HG02981 (cell line): ENCODE results near the gene CD40.

Experiments
- ATAC-seq: cut with Tn5 transposase; IDR thresholded peaks from one replicate; pipeline ENCODE4 v1.9.1; 2021; ENCODE audit warnings: mild to moderate bottlenecking, moderate library complexity; ENCODE audit not compliant: unreplicated experiment

Gene CD40

DNA sequence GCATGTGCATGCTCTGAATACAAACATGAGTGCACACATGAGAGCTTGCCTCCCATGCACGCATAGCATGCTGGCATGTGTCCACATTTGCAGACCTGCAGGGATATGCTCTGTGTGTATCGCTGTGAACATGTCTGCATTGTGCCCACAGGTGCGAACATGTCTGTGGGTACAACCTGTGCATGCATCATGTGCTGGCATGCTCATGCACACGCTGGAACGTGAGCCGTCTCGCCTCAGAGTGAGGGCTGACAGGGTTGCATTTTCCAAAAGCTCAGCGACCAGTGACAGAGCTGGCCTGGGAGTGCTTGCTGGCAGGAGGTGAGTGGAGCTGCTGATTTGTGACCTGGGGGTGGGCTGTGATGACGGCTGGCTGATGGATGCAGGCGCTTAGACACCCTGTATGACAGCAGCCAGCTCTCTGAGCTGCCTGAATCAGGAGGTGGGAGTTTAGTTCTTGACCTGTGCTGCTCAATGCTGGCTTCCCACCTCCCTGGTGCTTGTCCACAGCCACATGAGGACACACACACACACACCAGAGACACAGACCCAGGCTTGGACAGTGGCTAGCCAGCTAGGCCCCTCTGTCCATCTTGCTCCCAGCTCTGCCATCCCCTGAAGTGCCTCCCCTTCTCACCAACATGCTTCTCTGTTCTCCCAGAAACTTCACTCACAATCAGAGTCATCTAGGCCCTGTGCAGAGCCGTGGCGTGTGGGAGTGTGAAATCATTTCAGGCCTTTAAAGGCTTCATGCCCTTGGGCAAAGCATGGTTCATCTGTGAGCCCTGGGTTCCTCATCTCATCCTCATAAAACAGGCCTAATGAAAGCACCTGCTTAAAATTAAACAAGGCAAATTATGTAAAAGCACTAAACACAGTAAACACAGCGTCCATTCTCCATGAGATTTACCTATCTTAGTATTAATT lies 51.4 kb downstream of the CD40 start:
- no peak for ATAC-seq

DNA sequence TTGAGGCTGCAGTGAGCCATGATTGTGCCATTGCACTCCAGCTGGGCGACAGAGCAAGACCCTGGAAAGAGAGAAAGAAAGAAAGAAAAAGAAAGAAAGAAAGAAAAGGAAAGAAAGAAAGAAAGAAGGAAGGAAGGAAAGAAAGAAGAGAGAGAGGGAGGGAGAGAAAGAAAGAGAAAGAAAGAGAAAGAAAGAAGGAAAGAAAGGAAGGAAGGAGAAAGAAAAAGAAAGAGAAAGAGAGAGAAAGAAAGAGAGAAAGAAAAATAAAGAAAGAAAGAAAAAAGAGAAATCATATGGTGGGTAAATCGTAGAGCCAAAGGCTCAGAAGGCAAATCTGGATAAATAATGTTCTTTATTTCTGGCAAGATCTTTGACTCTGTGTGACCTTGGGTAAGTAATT lies 53.4 kb downstream of the CD40 start:
- ATAC-seq: no peak

DNA sequence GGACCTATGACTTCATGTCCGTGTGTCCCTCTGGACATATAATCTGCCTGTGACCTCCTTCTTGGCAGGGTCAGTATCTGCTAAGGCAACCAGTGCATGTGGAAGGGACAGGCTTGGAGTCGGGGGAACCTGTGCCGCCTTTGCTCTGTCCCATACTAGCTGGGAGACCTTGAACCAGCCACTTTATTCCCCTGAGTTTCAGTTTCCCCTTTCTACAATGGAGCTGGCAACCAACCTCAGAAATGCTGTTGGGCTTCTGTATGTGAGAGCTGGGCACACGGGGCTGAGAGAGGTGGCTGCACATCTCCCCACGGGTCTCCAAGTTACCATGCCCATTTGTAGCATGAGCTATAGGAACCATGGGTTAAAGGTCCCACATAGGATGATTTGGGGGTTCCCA lies 53.8 kb downstream of the CD40 start:
- ATAC-seq: no peak

DNA sequence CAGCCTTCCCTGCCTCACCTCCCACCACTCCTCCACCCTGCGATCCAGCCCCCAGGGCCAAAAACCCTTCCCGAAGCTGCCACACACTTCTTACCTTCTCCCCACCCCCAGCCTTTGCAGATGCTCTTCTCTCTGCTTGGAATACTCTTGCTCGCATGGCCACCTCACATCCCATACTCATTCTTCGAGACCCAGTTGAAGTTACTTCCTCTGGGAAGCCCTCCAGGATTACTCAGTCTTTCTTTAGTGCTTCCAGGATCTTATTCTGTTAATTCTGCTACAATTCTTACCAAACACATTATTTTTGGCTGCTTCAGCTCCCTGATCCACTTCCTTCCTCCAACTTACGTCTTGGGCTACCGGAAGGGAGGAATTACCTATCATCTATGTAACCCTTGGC lies 54.3 kb downstream of the CD40 start:
- ATAC-seq: no peak

DNA sequence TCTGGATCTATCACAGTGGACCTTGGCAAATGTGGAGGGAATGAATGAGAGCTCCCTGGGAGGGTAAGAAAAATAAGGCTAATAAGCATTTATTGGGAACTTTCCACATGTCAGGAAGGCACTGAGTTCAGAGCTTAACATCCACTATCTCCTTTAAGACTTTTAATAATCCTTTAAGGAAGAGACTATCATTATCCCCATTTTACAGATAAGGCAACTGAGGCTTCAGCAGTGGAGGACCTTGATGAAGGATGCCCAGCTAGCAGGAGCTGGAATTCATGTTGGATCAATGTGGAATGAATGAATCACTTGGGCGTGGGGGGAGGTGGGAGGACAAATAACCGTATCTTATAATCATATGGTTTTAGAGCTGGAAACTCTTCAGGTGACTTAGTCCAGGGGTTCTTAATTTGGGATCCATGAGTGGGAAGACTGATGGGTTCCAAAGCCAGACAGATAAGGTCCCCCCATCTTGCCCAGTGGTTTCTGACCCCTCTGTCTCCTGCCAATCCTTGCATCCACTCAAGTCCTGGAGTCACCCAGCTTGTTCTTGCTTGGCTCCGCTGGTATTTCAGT lies 54.9 kb downstream of the CD40 start:
- ATAC-seq: no peak

DNA sequence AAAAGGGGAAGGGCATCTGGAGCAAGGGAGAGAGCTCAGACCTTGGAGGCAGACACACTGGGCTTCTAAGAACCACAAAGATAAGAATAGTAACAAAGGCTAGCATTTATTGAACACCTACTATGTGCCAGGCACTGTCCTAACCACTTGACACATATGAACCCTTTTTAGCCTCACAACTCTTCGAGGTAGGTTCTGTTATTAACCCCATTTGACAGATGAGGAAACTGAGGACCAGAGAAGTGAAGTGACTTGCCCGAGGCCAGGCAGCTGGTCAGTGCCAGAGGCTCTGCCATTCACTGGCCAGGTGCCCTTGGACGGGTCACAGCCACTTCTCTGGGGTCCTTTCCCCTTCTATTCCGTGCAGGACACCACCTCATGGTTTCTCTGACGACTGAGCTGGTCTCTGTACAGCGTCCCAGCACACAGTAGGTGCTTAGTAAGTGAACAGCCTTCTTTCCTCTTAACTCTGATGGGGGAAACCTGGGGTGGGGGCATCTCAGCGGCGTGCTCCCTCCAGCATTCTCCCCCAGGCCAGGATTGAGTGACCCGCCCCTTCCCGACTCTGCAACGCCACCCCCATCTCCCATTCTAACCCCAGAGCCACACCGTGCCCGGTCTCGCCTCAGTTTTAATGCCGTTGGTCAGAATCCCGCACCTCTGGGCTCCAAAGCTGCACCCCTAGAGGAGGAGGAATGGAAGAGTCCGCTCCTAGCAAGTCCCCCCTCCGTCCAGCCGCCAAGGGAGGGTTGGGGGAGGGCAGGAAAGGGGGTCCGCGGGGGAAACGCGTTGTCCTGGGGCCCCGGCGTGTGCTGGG lies 55.7 kb downstream of the CD40 start:
- ATAC-seq: no peak

DNA sequence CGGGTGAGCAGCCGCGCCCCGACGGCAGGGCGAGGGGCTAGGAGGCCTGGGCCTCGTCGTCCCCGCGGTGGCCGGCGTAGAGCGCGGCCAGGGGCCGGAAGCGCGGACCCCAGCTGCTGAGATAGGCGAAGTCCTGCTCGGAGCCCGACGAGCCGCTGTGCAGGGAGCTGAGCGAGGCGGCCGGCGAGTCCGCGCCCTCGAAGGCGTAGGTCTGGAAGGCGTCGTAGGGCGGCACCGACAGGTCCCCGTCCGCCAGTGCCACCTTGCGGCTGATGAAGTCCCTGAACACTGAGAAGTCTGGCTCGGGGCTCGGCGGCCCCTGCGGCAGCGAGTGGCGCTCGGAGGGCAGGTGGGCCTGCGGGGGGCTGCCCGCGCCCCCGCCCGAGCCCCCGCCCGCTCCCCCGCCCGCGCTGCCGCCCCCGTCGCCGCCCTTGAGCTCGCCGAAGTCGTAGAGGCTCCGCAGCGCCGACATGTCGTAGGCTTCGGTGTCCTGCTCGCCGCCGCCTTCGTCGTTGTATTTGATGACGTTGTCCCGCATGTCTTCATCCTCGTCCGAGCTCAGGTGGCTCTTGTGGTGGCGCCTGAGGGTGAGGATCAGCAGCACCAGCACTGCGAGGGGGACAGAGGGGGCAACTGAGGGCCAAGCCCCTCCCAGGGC lies 56.5 kb downstream of the CD40 start:
- ATAC-seq: no peak

DNA sequence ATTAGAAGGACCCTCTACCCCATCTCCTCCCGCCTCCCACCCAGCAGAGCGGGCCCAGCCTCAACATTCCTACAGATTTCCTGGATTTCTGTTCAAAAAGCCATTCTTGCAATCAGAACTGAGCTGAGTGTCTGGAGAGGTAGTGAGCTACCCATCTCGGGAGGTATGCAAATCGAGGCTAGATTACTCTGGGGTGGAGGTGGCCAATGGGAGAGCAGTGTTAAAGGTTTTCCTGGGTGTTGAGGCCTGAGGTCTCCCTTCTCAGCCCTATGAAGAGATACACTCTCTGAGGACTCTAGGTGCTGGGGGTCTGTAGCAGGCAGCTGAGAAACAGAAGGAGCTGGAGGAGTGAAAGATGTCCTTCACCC lies 57.0 kb downstream of the CD40 start:
- ATAC-seq: no peak

DNA sequence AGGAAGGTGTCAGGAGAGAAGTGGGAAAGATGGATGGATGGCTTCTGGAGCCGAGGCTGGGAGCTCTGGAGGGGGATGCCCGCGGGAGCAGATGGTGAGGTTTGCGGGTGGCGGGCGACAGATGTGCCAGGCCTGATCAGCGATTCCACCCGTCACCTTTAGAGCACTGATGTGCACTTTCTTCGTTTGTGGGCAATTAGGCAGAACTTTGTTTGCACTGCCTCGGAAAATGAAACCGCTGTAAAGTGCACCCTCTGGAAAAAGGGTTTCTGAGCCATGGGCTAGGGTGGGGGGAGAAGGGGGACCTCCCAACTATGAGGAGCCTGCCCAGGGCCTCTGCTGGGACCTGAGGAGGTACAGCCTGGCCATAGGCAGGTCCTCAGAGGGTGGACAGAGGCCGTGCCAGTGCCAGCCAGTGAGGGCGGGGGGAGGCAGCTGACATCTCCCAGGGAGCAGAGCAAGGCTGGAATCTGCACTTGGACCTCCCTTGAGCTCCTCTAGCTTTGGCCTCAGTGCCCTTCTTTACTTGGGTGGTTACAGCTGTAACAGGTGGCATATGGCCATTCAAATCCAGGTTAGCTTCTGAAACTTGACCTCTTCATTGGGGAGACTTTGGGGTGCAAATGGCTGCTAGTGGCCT lies 58.7 kb downstream of the CD40 start:
- no peak for ATAC-seq

DNA sequence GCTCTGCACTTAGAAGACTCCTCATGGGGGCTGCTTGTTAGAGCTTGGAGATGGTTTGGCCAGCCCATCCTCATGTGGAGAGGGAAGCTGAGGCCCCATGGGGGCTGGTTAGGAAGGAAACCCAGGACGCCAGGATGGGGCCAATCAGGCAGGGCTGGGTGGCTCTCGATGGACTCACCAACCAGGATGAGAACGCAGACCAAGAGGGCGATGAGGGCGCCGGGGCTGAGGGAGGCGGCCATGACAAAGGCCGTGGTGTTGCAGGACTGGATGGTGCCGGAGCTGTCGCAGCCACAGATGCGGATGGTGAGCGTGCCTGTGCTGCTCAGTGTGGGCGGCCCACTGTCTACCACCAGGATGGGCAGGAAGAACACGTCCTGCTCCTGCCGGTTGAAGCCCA lies 59.7 kb downstream of the CD40 start:
- no peak for ATAC-seq

DNA sequence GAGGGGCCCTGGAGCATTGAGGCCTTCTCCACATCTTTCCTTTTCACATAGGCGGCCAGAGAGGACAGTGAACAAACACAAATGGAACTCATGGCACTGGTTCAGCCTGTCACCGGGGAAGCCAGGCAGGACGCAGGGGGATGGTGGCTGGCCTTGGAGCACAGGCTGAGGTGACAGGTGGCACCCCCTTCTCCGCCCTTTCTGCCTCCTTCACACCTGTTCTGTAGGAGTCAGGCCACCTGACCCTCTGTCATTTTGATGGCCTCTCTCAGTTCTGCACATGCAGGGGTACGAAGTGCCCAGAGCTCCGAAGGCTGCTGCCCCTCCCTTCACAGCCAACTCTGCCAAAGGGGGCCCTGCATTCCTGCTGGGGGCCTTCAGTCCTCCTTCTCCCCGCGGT lies 60.8 kb downstream of the CD40 start:
- no peak for ATAC-seq
